ENCODE data around the gene LRTM2. TPM values are rescaled to one million over a fixed set of nuclear protein-coding genes. Genes with fewer than 3 reads are reported as not detected.

Gene LRTM2
- total RNA-seq, 2 donors from 2014 or later = not detected

DNA sequence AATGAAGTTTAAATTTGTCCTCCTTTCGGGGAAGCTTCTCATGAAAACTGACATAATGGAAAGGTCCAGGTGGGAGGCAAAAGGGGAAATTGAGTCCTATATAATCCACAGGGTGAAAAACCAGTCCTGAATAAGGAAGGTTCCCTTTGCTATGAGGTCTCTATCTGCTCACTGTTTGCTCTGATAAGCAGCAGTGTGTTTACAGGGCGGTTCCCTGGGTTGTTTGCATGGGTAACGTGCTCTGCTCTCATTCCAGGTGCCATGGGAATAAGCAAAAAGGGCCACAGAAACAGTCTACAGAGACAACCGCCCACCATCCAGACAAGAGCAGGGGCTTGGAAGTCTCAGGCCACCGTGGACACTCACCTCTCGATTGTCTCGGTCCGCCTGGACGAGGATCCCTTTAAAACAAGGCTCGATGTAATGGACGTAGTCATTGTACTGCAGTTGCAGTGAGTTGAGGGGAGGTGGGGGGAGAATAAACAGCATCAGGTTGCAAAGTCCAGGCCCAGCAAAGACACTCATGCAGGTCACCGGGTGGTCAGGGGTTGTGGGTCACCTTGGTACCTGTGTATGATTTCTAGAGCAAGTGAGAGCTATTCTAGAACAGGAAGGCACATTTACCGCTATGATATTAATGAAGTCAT lies 65.4 kb downstream of the LRTM2 start:
- H3K9me3 ChIP-seq = no peaks in the 10 kb centered on the region
- no peak overlapping the region for H3K4me3 ChIP-seq
- no peak overlapping the region for H3K27ac ChIP-seq
- intact Hi-C loops (cut with DNase I) = no loop called here
- TF ChIP-seq, protein P1, sequence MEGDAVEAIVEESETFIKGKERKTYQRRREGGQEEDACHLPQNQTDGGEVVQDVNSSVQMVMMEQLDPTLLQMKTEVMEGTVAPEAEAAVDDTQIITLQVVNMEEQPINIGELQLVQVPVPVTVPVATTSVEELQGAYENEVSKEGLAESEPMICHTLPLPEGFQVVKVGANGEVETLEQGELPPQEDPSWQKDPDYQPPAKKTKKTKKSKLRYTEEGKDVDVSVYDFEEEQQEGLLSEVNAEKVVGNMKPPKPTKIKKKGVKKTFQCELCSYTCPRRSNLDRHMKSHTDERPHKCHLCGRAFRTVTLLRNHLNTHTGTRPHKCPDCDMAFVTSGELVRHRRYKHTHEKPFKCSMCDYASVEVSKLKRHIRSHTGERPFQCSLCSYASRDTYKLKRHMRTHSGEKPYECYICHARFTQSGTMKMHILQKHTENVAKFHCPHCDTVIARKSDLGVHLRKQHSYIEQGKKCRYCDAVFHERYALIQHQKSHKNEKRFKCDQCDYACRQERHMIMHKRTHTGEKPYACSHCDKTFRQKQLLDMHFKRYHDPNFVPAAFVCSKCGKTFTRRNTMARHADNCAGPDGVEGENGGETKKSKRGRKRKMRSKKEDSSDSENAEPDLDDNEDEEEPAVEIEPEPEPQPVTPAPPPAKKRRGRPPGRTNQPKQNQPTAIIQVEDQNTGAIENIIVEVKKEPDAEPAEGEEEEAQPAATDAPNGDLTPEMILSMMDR (IDR thresholded peaks at IDR 0.05) = no peak
- no peak for TF ChIP-seq POLR2A (IDR thresholded peaks at IDR 0.05)
- no peaks in the 10 kb centered on the region for H3K36me3 ChIP-seq (replicated peaks in 1 of 2; ENCODE audit: insufficient read depth in 1 of 2, low read depth in 2 of 2)
- ATAC-seq (no peak), DNase-seq (no peak)
- no peaks in the 10 kb centered on the region for H3K4me1 ChIP-seq
- 44 to 58% methylated on average over 13 of the region's 13 CpGs for WGBS, 2 donors
- H3K27me3 ChIP-seq = no peaks in the 10 kb centered on the region

Other genes with a start within 250 kb of the LRTM2 start
- gene FBXL14, start 226.0 kb upstream of the LRTM2 start, total RNA-seq = 1 to 10 TPM; 4.6 to 9.9 TPM
- gene WNT5B, start 191.3 kb upstream of the LRTM2 start, total RNA-seq = not detected
- gene ADIPOR2, start 129.5 kb upstream of the LRTM2 start, total RNA-seq = 10 to 100 TPM; 16.8 to 20.5 TPM
- gene CACNA2D4, start 98.1 kb downstream of the LRTM2 start, total RNA-seq = 1 to 10 TPM in 1 of 2 donors, not detected in 1; 3.6 TPM
- 10 to 100 TPM in 1 of 2 donors, 1 to 10 TPM in 1; 7.9 to 13.2 TPM for gene DCP1B, start 183.9 kb downstream of the LRTM2 start, total RNA-seq
- gene CACNA1C, start 232.4 kb downstream of the LRTM2 start, total RNA-seq = 1 to 10 TPM; 2.3 to 4.4 TPM

Measured in body of pancreas (tissue), 4 donors.